CD4-positive, alpha-beta T cell treated with Interleukin-17A for 1 hour (primary cell): Measurements from ENCODE around the gene TFAP2C.

ENCODE experiments used
- DNase-seq: peaks from one replicate; pipeline ENCODE4 v3.0.0-alpha.2; 2020

TFAP2C gene

GRCh38 chr20:56628873-56629463 lies at the start of gene TFAP2C:
Gene TFAP2C (plus strand): TSS chr20:56629306. CDS start chr20:56629545, 239 bp downstream.
- DNase-seq: no peak

DNA sequence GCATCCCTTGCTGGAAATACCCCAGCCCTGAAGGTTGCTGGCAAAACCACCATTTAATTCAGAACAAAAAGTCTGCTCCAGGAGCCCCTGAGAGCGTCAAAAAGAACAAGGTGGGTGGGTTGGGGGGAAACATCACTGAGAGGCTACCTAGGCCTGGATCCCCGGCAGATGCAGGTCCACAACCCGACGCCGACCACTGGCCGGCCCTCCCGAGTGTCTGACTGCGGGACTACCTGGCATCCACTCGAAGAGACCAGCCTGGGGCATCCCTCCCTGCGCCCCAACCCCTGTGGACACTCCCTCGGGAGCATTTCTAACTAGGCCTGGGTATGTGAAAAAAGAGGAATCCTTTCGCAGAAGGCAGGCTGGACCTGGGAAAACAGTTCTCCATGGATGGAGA lies 48.9 kb upstream of the TFAP2C start:
- no peak for DNase-seq

DNA sequence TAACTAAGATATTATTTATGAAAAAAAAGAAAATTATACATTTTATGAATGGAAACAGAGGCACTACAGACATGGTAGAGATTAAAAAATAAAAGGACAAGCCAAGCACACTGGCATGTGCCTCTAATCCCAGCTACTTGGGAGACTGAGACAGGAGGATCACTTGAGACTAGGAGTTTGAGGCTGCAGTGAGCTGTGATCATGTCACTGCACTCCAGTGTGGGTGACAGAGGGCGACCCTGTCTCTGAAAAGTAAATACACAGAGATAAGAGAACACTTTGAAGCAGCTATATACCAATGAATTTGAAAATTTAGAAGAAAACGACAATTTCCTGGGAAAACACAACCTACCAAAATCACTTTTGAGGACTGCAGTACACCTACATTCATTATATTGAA lies 47.4 kb upstream of the TFAP2C start:
- DNase-seq: no peak

DNA sequence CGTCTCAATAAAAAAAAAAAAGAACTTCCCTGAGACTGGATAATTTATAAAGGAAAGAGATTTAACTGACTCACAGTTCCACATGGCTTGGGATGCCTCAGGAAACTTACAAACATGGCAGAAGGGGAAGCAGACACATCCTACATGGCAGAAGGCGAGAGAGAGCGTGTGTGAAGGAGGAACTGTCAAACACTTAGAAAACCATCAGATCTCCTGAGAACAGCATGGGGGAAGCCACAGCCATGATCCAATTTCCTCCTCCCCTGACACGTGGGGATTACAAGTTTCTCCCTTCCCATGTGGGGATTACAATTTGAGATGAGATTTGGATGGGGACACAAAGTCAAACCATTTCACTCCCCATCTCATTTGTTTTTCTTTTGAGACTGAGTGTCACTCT lies 46.6 kb upstream of the TFAP2C start:
- no peak for DNase-seq

GRCh38 chr20:56584916-56585315 lies 44.2 kb upstream of the TFAP2C start:
- DNase-seq: no peak

GRCh38 chr20:56587307-56588041 lies 41.6 kb upstream of the TFAP2C start:
- no peak for DNase-seq

DNA sequence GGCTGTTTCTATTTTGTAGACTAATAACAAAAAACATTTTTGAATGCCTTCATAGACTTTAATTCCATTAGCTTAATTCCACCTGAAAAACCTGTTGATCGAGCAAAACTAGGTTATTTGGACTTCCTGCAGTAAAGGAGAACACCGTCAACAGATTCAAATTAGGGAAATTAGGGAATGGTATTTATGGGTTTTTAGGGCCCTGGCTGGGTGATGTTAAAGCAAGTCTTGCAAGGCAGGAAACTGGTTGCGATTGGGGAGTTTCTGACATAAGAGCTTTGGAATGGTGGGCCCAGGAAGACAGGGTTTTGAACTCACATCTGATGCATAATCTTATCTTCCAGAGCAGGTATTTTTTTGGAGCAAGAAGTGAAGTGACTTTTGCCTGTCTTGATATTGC lies 40.1 kb upstream of the TFAP2C start:
- DNase-seq: no peak

DNA sequence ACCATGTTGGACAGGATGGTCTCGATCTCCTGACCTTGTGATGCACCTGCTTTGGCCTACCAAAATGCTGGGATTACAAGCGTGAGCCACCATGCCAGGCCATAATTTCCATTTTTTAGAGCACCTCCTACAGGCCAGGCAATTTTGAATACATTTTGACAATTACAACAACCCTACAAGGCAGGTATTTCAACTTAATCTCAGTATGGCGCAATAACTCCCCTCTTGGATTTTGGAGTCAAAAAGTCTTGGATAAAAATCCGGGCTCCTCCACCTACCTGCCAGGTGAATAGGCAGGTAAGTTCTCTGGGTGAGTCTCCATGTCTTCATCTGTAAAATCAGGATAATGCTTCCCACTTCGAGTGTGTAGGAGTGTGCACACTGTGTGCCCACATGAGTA lies 39.5 kb upstream of the TFAP2C start:
- DNase-seq: no peak

- DNase-seq: no peak
Measured at GRCh38 chr20:56590888-56591287, 38.2 kb upstream of the TFAP2C start.

- DNase-seq: no peak
Measured at GRCh38 chr20:56592211-56592610, 36.9 kb upstream of the TFAP2C start.

DNA sequence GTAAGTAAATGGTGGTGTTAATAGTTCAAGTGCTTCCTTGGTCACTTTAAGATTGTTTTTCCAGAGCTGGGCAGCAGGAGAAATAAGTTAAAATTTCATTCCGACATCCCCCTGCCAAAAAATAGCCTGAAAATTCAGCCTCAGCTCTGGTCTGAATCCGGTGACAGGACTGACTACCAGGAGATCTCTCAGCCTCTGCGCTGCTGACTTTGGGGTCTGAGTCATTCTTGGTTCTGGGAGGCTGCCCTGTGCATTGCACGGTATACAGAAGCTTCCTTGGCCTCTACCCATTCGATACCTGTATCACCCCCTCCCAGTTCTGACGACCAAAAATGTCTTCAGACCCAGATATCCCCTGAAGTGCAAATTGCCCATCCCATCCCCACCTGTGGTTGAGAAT lies 36.3 kb upstream of the TFAP2C start:
- DNase-seq: no peak

- no peak for DNase-seq
Measured at GRCh38 chr20:56595746-56596475, 33.2 kb upstream of the TFAP2C start.

DNA sequence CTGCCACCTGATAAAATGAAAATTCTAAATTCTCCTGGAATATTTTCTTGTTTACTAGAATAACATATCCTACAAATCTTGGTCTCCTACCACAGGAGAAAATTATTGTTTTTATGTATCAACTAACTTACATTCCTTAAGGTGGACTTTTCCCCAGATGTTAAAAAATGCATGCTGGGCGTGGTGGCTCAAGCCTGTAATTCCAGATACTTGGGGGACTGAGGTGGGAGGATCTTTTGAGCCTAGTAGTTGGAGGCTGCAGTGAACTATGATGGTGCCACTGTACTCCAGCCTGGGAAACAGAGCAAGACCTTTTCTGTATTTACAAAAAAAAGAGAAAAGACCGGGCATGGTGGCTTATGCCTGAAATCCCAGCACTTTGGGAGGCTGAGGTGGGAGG lies 27.9 kb upstream of the TFAP2C start:
- DNase-seq: no peak

- DNase-seq: no peak
Measured at GRCh38 chr20:56604673-56605072, 24.4 kb upstream of the TFAP2C start.

- DNase-seq: no peak
Measured at GRCh38 chr20:56605261-56605996, 23.7 kb upstream of the TFAP2C start.

GRCh38 chr20:56606174-56606945 lies 22.7 kb upstream of the TFAP2C start:
- DNase-seq: no peak

GRCh38 chr20:56607061-56607704 lies 21.9 kb upstream of the TFAP2C start:
- no peak for DNase-seq

- no peak for DNase-seq
Measured at GRCh38 chr20:56608376-56608775, 20.7 kb upstream of the TFAP2C start.

DNA sequence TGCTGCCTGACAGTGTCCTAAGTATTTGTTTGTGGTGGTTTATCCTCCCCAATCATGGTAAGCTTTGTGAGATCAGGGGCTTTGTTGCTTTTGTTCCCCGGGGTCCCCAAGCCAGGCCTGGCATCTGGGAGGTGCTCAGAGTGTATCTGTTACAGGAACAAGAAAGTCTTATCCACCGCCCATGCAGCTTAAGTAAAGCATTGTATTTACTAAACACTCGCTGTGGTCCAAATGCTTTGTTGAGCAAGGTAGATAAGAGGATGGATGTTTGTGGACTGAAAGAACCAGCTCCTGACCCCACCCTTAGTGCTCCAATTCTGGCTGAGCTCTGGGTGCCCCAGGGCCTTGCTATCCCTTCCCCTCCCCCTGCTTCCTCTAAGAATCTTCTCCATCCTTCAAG lies 19.8 kb upstream of the TFAP2C start:
- DNase-seq: no peak

DNA sequence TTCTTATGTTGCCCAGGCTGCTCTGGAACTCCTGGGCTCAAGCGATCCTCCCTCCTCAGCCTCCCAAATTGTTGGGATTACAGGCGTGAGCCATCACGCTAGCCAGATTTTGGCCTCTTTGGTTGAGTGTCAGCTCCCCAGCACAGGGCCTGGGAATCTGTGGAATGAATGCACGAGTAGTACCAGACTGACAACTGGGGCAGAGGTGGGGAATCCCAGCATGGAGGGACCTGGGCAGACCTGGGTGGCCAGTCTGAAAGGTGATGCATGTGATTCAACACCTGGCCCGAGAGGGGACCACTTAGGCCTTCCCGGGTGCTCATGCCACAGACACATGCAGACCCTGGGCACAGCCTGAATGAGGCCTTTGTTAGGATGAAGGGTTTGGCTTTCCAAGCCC lies 19.0 kb upstream of the TFAP2C start:
- no peak for DNase-seq

DNA sequence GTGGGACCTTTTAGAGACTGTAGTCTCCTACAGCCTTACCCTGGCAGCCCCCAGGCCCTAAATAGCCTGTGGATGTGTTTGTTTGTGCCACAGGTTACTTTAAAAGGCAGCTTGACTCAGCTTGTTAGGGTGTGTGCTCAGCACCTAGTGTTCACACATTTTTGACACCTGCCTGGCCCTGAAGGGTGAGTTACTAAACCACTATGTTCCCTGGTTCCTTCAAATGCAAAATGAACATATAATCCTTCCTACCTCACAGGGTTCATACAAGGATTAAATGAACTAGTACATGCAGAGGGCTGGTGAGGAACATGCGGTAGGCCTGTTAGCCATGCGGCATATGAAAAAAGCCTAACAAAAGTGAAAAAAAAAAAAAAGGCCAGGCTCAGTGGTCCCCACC lies 14.9 kb upstream of the TFAP2C start:
- no peak for DNase-seq

- no peak for DNase-seq
Measured at GRCh38 chr20:56616716-56617115, 12.4 kb upstream of the TFAP2C start.
